ENCODE data around the gene PRUNE1.

PRUNE1 gene

DNA sequence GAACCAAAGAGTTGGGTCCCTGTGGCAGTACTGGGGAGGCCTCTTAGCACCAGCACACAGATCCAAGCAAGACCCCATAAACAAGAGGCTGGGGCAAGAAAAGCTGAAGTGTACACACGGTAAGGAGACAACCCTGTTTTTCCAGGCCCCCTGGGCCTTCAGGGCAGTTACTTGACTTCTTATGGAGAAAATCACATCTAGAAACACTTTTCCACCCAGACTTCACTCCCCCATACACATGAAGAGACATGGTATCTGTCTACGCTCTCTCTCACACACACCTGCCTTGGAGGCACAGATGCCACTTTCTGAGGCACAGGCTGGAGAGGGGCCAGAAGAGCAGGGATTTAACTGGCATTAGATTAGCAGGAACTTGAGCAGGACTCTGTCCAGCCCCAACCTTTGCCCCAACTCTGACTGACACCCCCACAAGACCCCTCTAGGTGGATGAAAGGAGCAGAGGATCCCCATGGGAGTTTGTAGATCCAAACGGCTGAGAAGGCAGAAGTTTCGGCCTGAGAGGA is 35.8 kb upstream of the PRUNE1 start:
- DNase-seq (ENCODE audit: low read depth), result no peak
- H3K4me3 ChIP-seq (ENCODE audit: low read length), result peak overlapping the region; percentile 86
- TF ChIP-seq, protein P1, sequence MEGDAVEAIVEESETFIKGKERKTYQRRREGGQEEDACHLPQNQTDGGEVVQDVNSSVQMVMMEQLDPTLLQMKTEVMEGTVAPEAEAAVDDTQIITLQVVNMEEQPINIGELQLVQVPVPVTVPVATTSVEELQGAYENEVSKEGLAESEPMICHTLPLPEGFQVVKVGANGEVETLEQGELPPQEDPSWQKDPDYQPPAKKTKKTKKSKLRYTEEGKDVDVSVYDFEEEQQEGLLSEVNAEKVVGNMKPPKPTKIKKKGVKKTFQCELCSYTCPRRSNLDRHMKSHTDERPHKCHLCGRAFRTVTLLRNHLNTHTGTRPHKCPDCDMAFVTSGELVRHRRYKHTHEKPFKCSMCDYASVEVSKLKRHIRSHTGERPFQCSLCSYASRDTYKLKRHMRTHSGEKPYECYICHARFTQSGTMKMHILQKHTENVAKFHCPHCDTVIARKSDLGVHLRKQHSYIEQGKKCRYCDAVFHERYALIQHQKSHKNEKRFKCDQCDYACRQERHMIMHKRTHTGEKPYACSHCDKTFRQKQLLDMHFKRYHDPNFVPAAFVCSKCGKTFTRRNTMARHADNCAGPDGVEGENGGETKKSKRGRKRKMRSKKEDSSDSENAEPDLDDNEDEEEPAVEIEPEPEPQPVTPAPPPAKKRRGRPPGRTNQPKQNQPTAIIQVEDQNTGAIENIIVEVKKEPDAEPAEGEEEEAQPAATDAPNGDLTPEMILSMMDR (conservative IDR thresholded peaks at IDR 0.05; ENCODE audit: low read length), result no peak

DNA sequence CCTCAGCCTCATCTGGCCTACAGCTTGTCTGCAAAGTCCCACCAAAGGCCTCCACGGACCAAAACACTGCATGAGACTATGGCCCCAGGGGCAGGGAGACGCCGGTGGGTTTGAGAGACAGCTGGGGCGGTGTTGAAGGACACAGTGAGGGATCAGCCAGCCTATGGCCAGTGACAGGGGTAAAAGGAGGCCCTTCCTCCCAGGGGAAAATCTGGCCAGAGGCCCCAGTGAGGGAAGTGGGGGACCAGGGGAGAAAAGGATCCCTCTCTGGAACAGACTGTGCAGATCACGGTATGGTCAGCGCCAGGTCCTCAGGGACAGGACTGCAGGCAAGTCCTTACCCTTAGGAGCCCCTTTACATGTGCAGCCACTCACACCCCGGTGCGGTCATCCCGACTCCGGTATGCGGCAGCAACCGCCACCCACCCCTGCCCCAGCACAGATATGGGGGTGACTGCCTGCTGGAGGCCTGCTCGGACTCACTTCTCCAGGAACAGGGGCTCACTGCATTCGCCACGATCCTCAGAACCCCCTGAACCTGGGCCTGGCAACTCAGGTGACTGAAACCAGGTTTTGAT is 34.9 kb upstream of the PRUNE1 start:
- TF ChIP-seq, protein P1 (conservative IDR thresholded peaks at IDR 0.05; ENCODE audit: low read length), result no peak
- peak overlapping the region; percentile 86 for H3K4me3 ChIP-seq (ENCODE audit: low read length)
- no peak for DNase-seq (ENCODE audit: low read depth)

DNA sequence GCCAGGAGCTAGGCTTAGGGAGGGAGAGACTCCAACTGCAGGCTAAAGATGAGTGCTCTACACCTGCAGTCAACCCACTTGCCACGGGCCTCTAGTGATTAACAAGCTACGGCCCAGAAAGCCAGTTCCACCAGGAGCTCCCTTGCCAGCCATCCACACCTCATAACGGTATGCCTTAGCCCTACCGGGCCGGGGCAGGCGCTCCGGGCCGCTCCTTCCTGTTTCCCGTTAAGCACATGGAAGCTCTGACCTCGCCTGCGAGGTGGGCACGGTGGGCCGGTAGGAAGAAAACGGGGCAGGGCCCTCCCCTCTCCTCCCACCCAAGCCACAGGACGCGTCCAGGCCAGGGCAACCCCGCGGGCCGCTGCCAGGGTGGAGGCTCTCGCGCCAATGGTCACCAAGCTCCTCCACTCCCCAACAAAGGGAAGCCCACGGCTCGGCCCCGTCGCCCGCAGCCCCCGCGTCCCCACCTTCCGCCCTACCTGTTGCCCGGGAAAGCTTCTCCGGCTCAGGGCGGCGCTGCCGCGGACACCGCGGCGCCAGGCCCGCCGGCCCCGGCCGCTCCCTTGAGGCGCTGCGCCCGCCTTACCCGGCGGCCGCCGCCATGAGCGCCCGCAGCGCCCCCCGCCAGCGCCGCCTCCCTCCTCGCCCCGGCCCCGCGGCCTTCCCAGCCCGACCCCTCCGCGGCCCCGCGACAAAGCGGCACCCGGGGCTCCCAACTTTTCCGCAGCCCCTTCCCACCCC is 34.2 kb upstream of the PRUNE1 start:
- peak; percentile 15 for DNase-seq (ENCODE audit: low read depth)
- TF ChIP-seq, protein P1 (conservative IDR thresholded peaks at IDR 0.05; ENCODE audit: low read length), result no peak
- H3K4me3 ChIP-seq (ENCODE audit: low read length), result peak overlapping the region; percentile 86

DNA sequence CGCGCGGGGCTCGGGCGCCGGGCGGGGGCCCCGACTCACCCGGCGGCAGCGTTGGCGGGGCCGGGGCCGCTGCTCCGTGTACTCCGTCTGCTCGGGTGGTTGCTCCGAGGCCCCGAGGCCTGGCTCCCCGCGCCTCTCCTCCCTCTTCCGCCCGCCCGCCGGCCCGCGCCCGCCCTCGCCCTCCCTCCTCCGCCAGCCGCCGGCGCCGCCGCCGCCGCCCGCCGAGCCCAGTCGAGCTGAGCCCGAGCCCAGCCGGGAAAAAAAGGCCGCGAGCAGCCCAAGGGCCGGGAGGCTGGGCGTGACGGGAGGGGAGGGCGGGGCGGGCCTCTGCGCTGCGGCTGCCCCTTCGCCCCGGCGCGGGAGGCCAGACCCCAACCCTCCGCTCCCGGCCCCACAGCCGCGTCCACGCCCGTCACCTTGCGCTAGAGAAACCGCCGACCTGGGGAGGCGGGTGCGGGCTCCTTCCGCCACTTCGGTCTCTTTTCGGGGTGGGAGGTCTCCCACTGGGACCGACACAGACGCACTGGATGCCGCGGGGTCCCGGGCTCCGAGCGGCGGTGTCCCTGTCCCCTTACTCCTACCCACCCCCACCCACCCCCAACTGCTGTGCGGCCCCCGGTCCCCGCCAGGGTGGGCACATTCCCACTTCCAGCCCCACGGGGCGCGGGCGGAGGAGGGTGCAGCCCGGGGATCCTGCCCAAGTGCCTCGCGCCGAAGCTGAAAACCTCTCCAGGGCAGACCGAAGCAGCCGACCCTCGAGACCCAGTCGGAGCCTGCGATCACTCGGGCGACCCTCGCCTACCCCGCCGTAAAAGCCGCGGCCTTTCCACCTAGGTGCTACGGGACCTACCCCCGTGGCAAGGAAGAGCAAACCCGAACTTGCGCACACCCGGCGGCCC is 33.4 kb upstream of the PRUNE1 start, which contains the start of gene CERS2:
CERS2 (minus strand) TSS at position 256 of the 899 bp plus-strand sequence. CDS start 5,745 bp downstream, outside the sequence.
- peak within 1 kb of the TSS; percentile 86 for H3K4me3 ChIP-seq (ENCODE audit: low read length)
- DNase-seq (ENCODE audit: low read depth), result peak; percentile 78
- TF ChIP-seq, protein P1 (conservative IDR thresholded peaks at IDR 0.05; ENCODE audit: low read length), result no peak

DNA sequence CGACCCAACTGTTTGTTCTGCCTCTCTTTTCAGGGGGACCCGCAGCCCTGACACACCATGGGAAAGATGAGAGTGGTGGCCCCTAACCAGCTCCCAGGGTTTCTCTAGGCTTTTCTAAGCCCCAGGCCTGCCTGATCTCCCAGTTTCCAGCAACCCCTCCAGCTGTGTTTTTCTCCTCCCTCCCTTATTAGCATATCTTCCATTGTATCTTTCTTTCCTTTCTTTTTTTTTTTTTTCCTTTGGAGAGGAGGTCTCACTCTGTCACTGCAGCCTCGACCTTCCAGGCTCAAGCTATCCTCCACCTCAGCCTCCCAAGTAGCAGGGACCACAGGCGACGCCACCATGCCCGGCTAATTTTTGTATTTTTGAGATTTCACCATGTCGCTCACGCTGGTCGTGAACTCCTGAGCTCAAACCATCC is 31.8 kb upstream of the PRUNE1 start:
- no peak overlapping the region for H3K4me3 ChIP-seq (ENCODE audit: low read length)
- TF ChIP-seq, protein P1 (conservative IDR thresholded peaks at IDR 0.05; ENCODE audit: low read length), result no peak
- DNase-seq (ENCODE audit: low read depth), result no peak

DNA sequence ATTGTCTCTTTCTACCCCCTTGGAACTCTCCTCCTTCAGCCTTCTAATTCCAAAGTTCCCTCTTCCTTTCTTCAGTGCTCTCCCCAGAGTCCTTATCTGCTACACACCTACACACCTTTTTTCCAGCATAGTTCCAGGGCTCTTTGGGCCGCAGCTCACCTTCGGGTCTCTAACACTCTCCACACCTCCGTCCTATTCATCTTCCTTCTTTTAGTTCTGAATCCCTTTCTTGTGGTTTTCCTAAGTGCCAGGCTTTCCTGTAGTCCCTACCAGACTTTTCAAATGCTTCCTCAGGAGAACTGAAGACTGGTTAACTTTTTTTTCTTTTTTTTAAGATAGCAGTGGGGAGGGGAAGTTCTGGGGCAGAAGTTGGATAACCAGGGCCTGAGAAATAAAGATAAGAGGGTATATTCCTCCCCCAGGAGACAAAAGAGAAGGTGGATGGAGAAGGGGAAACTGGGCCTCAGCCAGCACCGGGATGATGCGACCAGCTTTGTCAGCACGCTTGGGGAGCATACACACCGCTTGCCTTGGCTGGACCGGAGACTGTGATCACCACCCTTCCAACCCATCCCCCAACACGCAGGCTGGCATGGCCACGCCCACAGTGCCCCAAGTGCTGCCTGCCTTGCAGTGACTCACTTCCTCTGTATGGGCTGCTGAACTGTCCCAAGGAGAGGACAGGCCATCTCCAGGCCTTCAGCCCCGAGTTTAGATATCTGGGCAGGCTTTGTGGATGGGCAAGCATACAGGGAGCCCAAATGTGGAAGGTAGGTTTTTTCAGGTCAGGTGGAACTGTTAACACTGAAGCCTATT is 31.2 kb upstream of the PRUNE1 start:
- H3K4me3 ChIP-seq (ENCODE audit: low read length), result no peak overlapping the region
- peak; percentile 46 for DNase-seq (ENCODE audit: low read depth)
- TF ChIP-seq, protein P1 (conservative IDR thresholded peaks at IDR 0.05; ENCODE audit: low read length), result no peak

Measured in AG10803 (cell line).